Keratinocyte (primary cell): Measurements from ENCODE around the gene UBE2C. TPM values are rescaled to one million over a fixed set of nuclear protein-coding genes. Genes with fewer than 3 reads are reported as not detected.

ENCODE experiments used
- DNase-seq: peaks from one replicate; pipeline ENCODE4 v3.0.0-alpha.2; 2011; ENCODE audit warnings: low read depth, missing footprints, low spot score
- FAIRE-seq: peaks from 2 replicates; lab custom pipeline; 2011; peaks lifted over from hg19 to GRCh38; lab: Jason Lieb, UNC
- H2AFZ ChIP-seq: 2 replicates; pipeline ENCODE4 v1.6.0; 2012; ENCODE audit warnings: low read length, control low read depth, inconsistent platforms; ENCODE audit not compliant: control insufficient read depth
- H3K27ac ChIP-seq: 2 replicates; pipeline ENCODE4 v1.5.1; 2011; ENCODE audit warnings: low read length; ENCODE audit not compliant: control insufficient read depth, insufficient read depth
- H3K27me3 ChIP-seq: 3 replicates; pipeline ENCODE4 v1.6.0; 2011; ENCODE audit warnings: low read length; ENCODE audit not compliant: control insufficient read depth, insufficient read depth; ENCODE audit errors: extremely low read depth
- H3K36me3 ChIP-seq, 2 experiments: 2 replicates in 1 of 2; 3 replicates in 1 of 2; pipeline ENCODE4 v1.5.1; 2011; ENCODE audit warnings: low read length in 2 of 2, mild to moderate bottlenecking in 1 of 2; ENCODE audit not compliant: control insufficient read depth in 2 of 2, insufficient read depth in 2 of 2; ENCODE audit errors: extremely low read depth in 1 of 2
- H3K4me1 ChIP-seq: 3 replicates; pipeline ENCODE4 v1.5.1; 2011; ENCODE audit warnings: low read length; ENCODE audit not compliant: control insufficient read depth, insufficient read depth; ENCODE audit errors: extremely low read depth
- H3K4me2 ChIP-seq: 3 replicates; pipeline ENCODE4 v1.6.0; 2011; ENCODE audit warnings: low read depth, low read length; ENCODE audit not compliant: control insufficient read depth, insufficient read depth; ENCODE audit errors: extremely low read depth
- H3K4me3 ChIP-seq, 3 experiments: fragments of 200-600 bp in 1 of 3; sonication (generic) in 1 of 3; 2 replicates in 2 of 3; 3 replicates in 1 of 3; pipeline ENCODE4 v1.5.1; 2011 to 2016; ENCODE audit warnings: low read length in 3 of 3, mild to moderate bottlenecking in 3 of 3, control low read depth in 2 of 3, inconsistent platforms in 1 of 3, low read depth in 1 of 3, mixed read lengths in 1 of 3, mixed run types in 1 of 3, moderate library complexity in 1 of 3; ENCODE audit not compliant: control insufficient read depth in 2 of 3, insufficient read depth in 2 of 3; ENCODE audit errors: extremely low read depth in 1 of 3
- H3K79me2 ChIP-seq: 2 replicates; pipeline ENCODE4 v1.6.0; 2012; ENCODE audit warnings: low read length; ENCODE audit not compliant: control insufficient read depth, insufficient read depth
- H3K9ac ChIP-seq: 3 replicates; pipeline ENCODE4 v1.6.0; 2011; ENCODE audit warnings: low read length; ENCODE audit not compliant: control insufficient read depth, insufficient read depth; ENCODE audit errors: extremely low read depth
- H3K9me1 ChIP-seq: 3 replicates; pipeline ENCODE4 v1.6.0; 2011; ENCODE audit warnings: low read length; ENCODE audit not compliant: control insufficient read depth, insufficient read depth; ENCODE audit errors: extremely low read depth
- H3K9me3 ChIP-seq: 2 replicates; pipeline ENCODE4 v1.5.1; 2012; ENCODE audit warnings: low read depth, low read length; ENCODE audit not compliant: control insufficient read depth
- H4K20me1 ChIP-seq: 3 replicates; pipeline ENCODE4 v1.6.0; 2011; ENCODE audit warnings: low read length; ENCODE audit not compliant: control insufficient read depth, insufficient read depth; ENCODE audit errors: extremely low read depth
- EZH2 ChIP-seq: IDR thresholded peaks from one replicate; pipeline ENCODE4 v1.6.1; 2012; ENCODE audit warnings: inconsistent platforms, mild to moderate bottlenecking, low read length, moderate library complexity
- dilution Hi-C: fragments of 300-500 bp; cut with MboI; formaldehyde crosslinking; loops from one replicate; pipeline ENCODE4 v1.7.0; 2020; ENCODE audit warnings: low sequenced_read_pairs; ENCODE audit not compliant: extremely low pct_ligation_motif_present
- polyA plus RNA-seq, 5 experiments: library from polyadenylated mRNA; depleted of rRNA in 3 of 5; stranded (reverse) in 3 of 5; stranded (forward) in 1 of 5; unstranded in 1 of 5; fragments of >200 nt; gene quantifications; 1 replicate in 1 of 5; 2 replicates in 3 of 5; 3 replicates in 1 of 5; pipeline versions ENCODE4 v1.2.1 to v1.2.3, GENCODE V29; 2011 to 2012; ENCODE audit warnings: missing spikeins in 2 of 5, low read depth in 1 of 5, low replicate concordance in 1 of 5
- TF ChIP-seq, protein P1 (sequence below), 3 experiments: IDR thresholded peaks in 1 of 3; conservative IDR thresholded peaks in 1 of 3; optimal IDR thresholded peaks in 1 of 3; 2 replicates in 2 of 3; 3 replicates in 1 of 3; pipeline versions ENCODE3 to v1.5.1; 2011; ENCODE audit warnings: low read length in 3 of 3, mild to moderate bottlenecking in 3 of 3, moderate library complexity in 2 of 3, control low read depth in 1 of 3, inconsistent platforms in 1 of 3; ENCODE audit not compliant: insufficient read depth in 2 of 3; ENCODE audit errors: extremely low read depth in 1 of 3

Gene UBE2C
- polyA plus RNA-seq, 1 donor (not counting 4 experiments of a cell fraction or from before 2014, with no cell fraction given), result 46.6 TPM

DNA sequence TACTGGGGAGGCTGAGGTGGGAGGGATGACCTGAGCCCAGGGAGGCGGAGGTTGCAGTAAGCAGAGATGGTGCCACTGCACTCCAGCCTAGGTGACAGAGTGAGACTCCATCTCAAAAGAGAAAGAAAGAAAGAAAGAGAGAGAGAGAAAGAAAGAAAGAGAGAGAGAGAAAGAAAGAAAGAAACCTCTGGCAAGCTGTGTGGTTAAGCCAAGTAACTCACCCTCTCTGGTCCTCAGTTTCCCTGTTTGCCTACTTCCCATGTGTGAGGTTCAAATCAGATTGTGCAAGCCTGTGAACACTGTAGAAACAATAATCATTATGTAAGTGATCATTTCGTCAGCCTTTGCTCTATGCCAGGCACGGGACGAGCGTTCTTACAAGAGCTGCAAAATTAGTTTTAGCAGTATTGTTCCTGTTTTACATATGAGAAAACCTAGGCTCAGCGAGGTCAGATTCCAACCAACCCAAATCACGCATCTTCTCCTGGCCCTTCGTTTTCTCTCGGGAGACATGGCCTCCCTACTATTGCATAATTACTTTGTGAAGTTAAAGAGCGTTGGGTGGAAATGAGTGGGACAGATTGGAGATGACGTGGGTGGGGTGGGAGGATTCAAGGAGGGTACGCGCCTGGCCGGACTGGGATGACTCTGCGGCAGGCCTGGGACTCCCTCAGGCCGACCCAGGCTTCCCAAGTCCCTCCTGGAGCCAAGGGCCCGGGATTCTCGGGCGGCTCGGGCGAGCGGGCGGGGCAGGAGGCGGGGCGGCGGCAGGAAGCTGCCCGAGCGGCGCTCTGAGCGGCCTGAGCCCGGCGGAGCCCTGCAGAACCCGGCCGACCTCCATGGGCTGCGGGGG, 20.8 kb downstream of the UBE2C start, which contains the start of gene SNX21:
SNX21 (plus strand) TSS at position 770 of the 853 bp plus-strand sequence. CDS start 121 bp downstream, outside the sequence.
- peak within 1 kb of the TSS; percentile 57 to 85 (median 61) for H3K4me3 ChIP-seq
- H2AFZ ChIP-seq, result peak within 1 kb of the TSS; percentile 95
- TF ChIP-seq, protein P1, sequence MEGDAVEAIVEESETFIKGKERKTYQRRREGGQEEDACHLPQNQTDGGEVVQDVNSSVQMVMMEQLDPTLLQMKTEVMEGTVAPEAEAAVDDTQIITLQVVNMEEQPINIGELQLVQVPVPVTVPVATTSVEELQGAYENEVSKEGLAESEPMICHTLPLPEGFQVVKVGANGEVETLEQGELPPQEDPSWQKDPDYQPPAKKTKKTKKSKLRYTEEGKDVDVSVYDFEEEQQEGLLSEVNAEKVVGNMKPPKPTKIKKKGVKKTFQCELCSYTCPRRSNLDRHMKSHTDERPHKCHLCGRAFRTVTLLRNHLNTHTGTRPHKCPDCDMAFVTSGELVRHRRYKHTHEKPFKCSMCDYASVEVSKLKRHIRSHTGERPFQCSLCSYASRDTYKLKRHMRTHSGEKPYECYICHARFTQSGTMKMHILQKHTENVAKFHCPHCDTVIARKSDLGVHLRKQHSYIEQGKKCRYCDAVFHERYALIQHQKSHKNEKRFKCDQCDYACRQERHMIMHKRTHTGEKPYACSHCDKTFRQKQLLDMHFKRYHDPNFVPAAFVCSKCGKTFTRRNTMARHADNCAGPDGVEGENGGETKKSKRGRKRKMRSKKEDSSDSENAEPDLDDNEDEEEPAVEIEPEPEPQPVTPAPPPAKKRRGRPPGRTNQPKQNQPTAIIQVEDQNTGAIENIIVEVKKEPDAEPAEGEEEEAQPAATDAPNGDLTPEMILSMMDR (optimal IDR thresholded peaks at IDR 0.05 in 1 of 3, IDR thresholded peaks at IDR 0.05 in 1 of 3, conservative IDR thresholded peaks at IDR 0.05 in 1 of 3; ENCODE audit: extremely low read depth in 1 of 3, insufficient read depth in 2 of 3, low read length in 3 of 3), result no peak
- no peak for TF ChIP-seq EZH2
- dilution Hi-C loops, result no loop called here
- no peaks in the 10 kb centered on the region for H3K27me3 ChIP-seq
- H3K36me3 ChIP-seq, result no peaks in the 10 kb centered on the region
- peaks cover 2% of the 10 kb centered on the region for H3K9me1 ChIP-seq
- H3K79me2 ChIP-seq, result no peaks in the 10 kb centered on the region
- peak within 1 kb of the TSS; percentile 82 for H3K9ac ChIP-seq
- DNase-seq, result no peak
- no peaks in the 10 kb centered on the region for H3K9me3 ChIP-seq
- peak within 1 kb of the TSS; percentile 86 for H3K4me2 ChIP-seq
- H3K27ac ChIP-seq, result peak within 1 kb of the TSS; percentile 77
- peaks cover 24% of the 10 kb centered on the region for H3K4me1 ChIP-seq
- no peaks in the 10 kb centered on the region for H4K20me1 ChIP-seq
- FAIRE-seq, result no peak

DNA sequence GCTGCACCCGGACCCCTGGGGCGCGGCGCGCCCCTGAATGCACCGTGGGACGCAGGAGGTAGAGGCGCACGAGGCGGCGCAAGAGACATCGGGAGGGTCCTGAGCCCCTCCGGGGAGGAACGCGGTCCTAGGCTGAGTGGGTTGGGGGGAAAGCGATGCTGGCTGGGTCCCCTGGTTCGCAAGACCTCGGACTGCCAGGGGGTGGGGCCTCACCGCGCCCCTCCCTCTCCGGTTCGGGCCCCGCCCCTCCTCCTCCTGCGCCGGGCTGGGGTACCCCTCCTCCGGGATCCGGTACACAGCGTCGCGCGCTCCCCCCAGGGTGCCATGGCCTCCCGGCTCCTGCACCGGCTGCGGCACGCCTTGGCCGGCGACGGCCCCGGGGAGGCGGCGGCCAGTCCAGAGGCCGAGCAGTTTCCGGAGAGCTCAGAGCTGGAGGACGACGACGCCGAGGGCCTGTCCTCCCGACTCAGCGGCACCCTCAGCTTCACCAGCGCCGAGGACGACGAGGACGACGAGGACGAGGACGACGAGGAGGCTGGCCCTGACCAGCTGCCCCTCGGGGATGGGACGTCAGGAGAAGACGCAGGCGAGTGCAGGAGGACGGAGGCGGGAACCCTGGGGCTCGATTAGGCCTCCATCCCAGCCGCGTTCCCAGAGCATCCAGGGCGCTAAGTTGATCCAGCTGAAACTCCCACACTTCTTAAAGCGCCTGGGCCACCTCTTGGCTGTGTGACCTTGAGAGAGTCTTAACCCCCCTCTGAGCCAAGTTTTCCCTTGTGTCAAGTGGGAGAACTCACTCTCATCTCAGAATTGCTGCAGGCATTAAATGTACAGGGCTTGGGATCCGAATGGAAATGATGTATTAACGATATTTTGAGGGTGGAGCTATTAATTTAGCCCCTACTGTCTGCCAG, 21.7 kb downstream of the UBE2C start:
- peak overlapping the region; percentile 83 for H2AFZ ChIP-seq
- H3K27ac ChIP-seq, result peak overlapping the region; percentile 77
- peak overlapping the region; percentile 82 for H3K9ac ChIP-seq
- peaks cover 2% of the 10 kb centered on the region for H3K9me1 ChIP-seq
- H3K36me3 ChIP-seq, result no peaks in the 10 kb centered on the region
- peaks cover 24% of the 10 kb centered on the region for H3K4me1 ChIP-seq
- H3K4me2 ChIP-seq, result peak overlapping the region; percentile 86
- no peaks in the 10 kb centered on the region for H3K27me3 ChIP-seq
- no peaks in the 10 kb centered on the region for H3K9me3 ChIP-seq
- FAIRE-seq (no peak), DNase-seq (no peak)
- H4K20me1 ChIP-seq, result no peaks in the 10 kb centered on the region
- no peaks in the 10 kb centered on the region for H3K79me2 ChIP-seq
- dilution Hi-C loops, result no loop called here
- peak overlapping the region; percentile 57 to 85 (median 61) for H3K4me3 ChIP-seq
- TF ChIP-seq, protein P1 (optimal IDR thresholded peaks at IDR 0.05 in 1 of 3, IDR thresholded peaks at IDR 0.05 in 1 of 3, conservative IDR thresholded peaks at IDR 0.05 in 1 of 3; ENCODE audit: extremely low read depth in 1 of 3, insufficient read depth in 2 of 3, low read length in 3 of 3), result no peak
- no peak for TF ChIP-seq EZH2
